Fibroblast of mammary gland (primary cell): Measurements from ENCODE around the gene TELO2.

Experiments used
- DNase-seq: peaks from one replicate; pipeline ENCODE4 v3.0.0-alpha.2; 2010; ENCODE audit warnings: low read depth
- H3K4me3 ChIP-seq: 2 replicates; pipeline ENCODE4 v1.5.1; 2011; ENCODE audit warnings: low read depth, mild to moderate bottlenecking, low read length, moderate library complexity; ENCODE audit not compliant: control insufficient read depth
- TF ChIP-seq, protein P1 (sequence below): conservative IDR thresholded peaks from 2 replicates; pipeline ENCODE4 v1.5.1; 2011; ENCODE audit warnings: low read depth, low read length, inconsistent platforms; ENCODE audit not compliant: control insufficient read depth, insufficient read depth

TELO2 gene

GRCh38 chr16:1457489-1458245 lies 35.5 kb upstream of the TELO2 start:
- no peak overlapping the region for H3K4me3 ChIP-seq
- TF ChIP-seq, protein P1, sequence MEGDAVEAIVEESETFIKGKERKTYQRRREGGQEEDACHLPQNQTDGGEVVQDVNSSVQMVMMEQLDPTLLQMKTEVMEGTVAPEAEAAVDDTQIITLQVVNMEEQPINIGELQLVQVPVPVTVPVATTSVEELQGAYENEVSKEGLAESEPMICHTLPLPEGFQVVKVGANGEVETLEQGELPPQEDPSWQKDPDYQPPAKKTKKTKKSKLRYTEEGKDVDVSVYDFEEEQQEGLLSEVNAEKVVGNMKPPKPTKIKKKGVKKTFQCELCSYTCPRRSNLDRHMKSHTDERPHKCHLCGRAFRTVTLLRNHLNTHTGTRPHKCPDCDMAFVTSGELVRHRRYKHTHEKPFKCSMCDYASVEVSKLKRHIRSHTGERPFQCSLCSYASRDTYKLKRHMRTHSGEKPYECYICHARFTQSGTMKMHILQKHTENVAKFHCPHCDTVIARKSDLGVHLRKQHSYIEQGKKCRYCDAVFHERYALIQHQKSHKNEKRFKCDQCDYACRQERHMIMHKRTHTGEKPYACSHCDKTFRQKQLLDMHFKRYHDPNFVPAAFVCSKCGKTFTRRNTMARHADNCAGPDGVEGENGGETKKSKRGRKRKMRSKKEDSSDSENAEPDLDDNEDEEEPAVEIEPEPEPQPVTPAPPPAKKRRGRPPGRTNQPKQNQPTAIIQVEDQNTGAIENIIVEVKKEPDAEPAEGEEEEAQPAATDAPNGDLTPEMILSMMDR: no peak
- DNase-seq: no peak

DNA sequence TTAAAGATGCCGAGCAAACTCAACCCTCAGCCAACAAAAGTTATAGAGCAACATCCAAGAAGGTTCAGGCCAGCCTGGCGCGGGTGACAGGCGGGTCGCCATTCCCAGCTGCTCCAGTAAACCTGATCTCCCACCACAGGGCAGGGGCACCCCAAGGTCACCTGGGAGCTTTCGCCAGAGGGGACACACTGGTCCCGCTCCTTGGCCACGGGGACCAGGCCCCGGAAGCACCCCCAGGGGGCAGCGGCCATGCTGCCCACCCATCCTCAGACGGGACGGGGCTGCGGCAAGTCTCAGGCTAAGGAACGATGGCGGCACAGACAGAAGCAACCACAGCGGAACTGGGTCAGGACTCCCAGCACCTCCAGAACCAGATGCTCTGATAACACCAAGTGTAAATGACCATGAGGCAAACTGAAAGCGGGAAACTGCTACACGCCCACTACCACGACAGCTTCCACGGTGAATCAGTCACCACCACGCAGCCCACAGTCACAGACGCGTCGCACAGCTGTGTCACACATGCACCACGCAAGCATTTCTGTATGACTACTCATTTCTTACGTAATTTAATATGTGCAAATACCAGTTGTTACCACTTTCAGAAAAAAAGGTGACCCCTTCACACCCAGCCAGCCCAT lies 34.7 kb upstream of the TELO2 start:
- peak; percentile 57 for DNase-seq
- TF ChIP-seq, protein P1: no peak
- H3K4me3 ChIP-seq: no peak overlapping the region

GRCh38 chr16:1458977-1459341 lies 34.2 kb upstream of the TELO2 start:
- no peak for DNase-seq
- H3K4me3 ChIP-seq: no peak overlapping the region
- TF ChIP-seq, protein P1: no peak

- no peak overlapping the region for H3K4me3 ChIP-seq
- no peak for DNase-seq
- TF ChIP-seq, protein P1: no peak
Measured at GRCh38 chr16:1459967-1460366, 33.2 kb upstream of the TELO2 start.

DNA sequence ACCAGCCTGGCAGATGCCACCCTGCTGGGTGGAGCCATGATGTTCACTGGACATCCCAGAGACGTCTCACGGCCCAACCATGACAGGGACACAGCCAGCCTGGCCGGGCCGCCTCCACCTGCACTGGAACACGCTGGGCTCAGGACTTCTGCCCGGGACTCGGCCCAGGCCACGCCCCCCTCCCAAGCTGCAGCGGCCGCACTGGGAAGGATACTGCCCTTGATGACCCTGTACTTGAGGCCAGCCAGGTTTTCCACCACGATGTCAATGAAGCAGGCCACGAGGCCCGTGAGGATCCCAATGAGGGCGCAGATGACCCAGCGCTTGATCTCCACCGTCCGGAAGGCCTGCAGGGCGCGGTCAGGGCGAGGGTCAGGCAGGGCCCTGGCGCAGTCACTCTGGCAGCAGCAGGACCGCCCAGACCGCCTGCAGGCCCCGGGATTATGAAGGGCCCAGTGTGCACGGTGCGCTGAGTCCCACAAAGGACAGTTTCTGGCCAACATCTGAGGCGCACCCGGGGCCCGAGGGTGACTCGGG lies 32.5 kb upstream of the TELO2 start:
- DNase-seq: no peak
- TF ChIP-seq, protein P1: no peak
- H3K4me3 ChIP-seq: no peak overlapping the region

GRCh38 chr16:1461146-1461545 lies 32.0 kb upstream of the TELO2 start:
- TF ChIP-seq, protein P1: no peak
- no peak overlapping the region for H3K4me3 ChIP-seq
- no peak for DNase-seq
